Raji (cell line): ENCODE measurements around the gene INTS15.

Experiments used
- POLR2A ChIP-seq: IDR thresholded peaks from 2 replicates; pipeline ENCODE4 v1.6.1; 2011; ENCODE audit warnings: low read depth, low read length, control low read depth; ENCODE audit not compliant: insufficient read depth

Gene INTS15

DNA sequence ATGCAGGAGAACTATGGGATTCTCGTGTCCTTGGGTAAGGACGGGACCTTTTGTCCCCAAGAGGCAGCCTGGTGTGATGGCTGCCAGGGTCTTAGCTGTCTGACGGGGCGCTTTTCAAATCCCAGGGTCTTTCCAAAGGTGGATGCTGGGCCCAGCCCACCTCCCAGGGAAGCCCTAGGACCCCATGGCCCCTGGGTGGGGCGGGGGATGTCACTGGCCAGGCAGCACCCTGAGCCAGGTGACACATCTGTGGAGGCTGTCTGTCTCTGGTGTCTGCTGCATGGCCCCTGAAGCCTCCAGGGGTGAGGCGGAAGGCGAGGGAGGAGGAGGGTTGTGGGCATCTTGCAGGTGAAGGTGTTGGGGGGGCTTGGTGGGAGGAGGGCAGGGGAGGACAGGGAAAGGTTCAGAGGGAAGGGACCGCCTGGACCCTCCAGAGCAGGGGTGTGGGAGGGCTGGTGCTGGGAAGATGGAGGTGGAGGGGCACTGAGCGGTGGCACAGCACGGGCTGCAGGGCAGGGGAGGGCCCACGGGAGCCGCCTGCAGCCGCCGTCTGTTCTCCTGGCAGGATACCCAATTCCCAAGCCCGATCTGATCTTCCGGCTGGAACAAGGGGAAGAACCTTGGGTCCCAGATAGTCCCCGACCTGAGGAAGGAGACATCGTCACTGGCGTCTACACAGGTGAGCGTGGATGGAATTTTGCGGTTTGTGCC lies 54.2 kb downstream of the INTS15 start:
- no peak for TF ChIP-seq POLR2A

DNA sequence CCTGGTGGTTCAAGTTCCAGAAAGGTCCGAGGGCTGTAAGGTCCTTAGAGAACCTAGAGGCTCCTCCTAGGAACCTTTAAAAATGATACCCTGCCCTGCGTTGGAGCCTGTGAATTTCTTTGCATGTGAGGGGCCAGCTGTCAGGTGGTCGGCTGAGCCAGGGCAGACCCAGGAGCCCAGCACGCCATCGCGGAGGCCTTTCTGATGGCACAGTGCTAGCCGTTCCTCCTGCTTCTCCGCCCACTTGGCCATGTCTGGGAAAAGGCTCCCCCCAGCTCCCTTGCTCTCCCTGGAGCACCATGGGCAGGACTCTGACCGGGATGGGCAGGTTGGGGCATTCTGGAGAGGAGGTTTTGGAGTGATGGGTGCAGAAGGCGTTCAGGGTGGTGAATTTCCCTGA lies 54.9 kb downstream of the INTS15 start:
- TF ChIP-seq POLR2A, result no peak

DNA sequence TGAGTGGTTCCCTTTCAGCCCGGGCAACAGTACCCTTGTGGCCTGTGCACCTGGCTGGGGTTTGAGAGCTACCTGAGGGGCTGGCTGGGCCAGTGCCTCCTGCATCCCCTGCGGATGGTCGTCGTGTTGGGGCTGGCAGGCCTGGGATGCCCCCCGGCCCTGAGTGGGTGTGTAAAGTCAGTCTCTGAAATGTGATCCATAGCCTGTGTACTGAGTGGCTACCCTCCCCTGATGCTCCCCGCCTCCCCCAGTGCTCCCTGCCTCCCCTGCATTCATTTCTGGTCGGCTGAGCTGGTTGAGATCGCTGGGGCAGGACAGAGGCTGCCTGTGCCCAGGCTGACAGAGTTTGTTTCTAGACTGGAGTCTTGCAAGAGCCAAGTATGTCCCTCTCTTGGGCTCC lies 56.6 kb downstream of the INTS15 start:
- no peak for TF ChIP-seq POLR2A

DNA sequence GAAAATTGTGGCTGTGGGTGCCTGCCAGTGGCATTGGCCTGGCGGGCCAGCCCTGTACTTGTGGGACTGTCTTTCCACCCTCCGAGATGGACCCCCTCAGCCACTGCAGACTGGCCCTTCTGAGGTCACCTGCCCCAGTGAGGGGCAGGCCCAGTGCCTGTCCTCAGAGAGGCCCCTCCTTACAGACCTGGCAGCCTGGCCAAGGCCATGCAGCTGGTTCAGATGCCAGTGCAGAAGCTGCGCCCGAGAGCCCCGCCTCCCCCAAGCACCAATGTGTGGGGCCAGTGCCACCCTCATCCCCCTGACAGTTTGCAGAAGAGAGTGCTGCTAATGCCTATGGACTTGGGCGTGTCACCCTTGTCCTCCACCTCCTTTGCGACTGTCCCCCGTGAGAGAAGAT lies 57.3 kb downstream of the INTS15 start:
- no peak for TF ChIP-seq POLR2A

DNA sequence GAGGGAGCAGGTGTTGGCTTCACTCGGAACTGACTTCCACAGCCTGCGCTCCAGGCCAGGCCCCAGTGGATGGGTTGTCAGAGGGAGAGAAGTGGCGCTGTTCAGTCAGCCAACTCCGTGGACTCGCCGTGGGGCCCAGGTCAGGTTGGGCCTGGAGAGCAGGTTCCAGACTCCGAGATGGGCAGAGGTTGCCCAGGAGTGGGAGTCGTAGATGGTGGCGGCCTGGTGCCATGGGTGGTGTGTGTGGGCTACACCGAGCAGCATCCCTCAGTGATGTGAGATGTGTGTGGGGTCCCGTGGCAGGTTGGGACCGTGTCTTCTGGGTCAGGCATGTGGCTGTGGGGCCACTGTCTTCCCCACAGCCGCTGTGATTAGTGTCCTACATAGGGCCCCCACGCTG lies 57.7 kb downstream of the INTS15 start:
- no peak for TF ChIP-seq POLR2A

DNA sequence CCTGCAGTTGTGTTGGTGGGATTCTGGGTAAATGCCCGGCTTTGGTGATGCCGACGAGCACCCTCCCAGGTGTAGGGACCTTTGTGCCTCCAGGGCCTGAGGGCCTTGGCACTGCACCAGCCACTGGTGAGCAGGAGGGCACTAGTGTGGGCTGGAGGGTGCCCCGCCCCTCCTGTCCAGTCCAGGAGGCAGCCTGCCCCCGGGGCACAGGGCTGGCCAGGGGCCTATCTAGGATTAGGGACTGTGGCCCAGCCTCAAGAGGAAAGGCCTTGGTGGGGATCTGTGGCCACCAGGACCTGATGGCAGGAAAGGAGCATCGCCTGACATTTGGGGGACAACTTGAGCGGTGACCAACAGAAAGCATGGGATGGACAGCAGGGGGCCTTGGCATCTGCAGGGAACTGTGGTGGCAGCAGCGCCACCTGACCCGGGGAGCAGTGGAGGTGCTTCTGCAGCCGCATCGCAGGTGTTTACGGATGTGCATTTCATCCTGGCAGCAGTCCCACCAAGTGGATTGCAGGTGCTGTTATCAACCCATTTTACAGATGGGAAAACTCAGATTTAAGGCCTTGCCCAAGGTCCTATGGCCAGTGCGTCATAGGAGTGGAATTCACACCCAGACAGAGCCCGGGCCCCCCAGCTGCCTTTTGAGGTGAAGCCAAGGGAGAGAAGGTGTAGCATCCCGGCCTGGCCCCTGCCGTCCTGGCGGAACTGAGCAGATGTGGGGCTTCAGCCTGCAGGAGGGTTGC lies 58.4 kb downstream of the INTS15 start:
- TF ChIP-seq POLR2A, result no peak

GRCh38 chr7:6648815-6649104 lies 58.9 kb downstream of the INTS15 start:
- no peak for TF ChIP-seq POLR2A

DNA sequence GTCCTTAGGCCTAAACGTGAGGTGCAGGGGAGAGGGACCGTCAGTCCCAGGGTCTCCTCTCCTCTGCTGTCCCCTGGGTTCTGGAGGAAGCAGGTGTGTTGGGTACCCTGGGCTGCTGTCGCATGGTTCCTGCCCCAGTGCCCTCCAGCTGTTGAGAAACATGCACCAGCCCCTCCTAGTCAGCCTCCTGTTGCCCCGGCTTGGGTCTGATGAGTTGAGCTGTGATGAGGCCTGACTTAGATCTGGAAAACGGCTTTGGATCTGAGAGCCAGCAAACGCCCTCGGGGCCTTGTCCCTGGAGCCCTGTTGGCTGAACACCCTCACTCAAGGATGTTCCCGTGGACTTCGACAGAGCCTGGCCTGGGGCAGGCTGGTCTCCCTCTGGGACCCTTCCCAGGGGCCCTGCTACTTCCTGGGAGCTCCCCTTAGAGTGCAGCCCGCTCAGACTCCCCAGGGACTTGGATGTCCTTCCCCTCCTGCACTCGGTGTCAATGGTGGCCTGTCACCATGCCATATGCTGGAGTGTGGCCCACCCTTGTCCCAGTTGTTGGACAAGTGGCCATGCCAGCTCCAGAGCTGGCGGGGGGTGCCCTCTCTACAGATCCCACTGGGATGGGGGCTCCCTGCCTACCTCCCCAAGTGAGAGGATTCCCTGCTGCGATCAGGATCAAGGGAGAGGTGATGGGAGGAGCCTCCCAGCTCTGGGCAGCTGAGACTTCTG lies 59.6 kb downstream of the INTS15 start:
- TF ChIP-seq POLR2A, result no peak

GRCh38 chr7:6650086-6650485 lies 60.3 kb downstream of the INTS15 start:
- TF ChIP-seq POLR2A, result no peak

GRCh38 chr7:6650521-6651011 lies 60.7 kb downstream of the INTS15 start:
- no peak for TF ChIP-seq POLR2A

GRCh38 chr7:6651851-6652445 lies 62.1 kb downstream of the INTS15 start:
- TF ChIP-seq POLR2A, result no peak

DNA sequence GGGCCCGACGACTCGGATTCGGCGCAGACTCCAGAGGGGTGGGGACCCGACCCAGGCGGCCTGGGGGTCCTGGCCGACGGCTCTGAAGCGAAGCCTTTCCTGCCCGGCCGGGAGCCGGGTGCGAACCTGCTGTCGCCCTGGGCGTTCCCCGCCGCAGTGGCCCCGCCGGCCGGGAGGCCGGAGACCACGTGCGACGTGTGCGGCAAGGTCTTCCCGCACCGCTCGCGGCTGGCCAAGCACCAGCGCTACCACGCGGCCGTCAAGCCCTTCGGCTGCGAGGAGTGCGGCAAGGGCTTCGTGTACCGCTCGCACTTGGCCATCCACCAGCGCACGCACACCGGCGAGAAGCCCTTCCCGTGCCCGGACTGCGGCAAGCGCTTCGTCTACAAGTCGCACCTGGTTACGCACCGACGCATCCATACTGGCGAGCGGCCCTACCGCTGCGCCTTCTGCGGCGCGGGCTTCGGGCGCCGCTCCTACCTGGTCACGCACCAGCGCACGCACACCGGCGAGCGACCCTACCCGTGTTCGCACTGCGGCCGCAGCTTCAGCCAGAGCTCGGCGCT lies 62.7 kb downstream of the INTS15 start:
- no peak for TF ChIP-seq POLR2A

DNA sequence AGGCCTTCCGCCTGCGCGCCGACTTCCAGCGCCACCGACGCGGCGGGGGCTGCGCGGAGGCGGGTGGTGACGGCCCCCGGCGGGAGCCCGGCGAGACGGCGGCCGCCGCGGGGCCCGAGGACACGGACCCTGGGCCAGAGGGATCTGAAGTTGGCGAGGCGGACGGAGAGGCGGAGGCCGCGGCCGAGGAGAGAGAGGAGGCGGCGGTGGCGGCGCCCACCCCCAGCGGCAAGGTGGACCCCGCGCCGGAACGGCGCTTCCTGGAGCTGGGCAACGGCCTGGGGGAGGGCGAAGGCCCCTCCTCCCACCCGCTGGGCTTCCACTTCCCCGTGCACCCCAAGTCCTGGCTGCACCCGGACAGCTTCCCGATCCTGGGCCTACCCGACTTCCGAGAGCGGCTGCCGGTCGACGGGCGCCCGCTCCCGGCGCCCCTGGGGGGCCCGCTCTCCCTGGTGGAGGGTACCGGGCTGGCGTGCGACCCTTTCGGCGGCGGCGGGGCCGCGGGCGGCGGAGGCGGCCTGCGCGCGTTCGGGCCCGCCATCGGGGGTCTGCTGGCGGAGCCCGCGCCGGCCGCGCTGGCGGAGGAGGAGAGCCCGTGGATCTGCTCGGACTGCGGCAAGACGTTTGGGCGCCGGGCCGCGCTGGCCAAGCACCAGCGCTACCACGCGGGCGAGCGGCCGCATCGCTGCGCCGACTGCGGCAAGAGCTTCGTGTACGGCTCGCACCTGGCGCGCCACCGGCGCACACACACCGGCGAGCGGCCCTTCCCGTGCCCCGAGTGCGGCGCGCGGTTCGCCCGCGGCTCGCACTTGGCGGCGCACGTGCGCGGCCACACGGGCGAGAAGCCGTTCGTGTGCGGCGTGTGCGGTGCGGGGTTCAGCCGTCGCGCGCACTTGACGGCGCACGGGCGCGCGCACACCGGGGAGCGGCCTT lies 63.5 kb downstream of the INTS15 start:
- TF ChIP-seq POLR2A, result no peak

DNA sequence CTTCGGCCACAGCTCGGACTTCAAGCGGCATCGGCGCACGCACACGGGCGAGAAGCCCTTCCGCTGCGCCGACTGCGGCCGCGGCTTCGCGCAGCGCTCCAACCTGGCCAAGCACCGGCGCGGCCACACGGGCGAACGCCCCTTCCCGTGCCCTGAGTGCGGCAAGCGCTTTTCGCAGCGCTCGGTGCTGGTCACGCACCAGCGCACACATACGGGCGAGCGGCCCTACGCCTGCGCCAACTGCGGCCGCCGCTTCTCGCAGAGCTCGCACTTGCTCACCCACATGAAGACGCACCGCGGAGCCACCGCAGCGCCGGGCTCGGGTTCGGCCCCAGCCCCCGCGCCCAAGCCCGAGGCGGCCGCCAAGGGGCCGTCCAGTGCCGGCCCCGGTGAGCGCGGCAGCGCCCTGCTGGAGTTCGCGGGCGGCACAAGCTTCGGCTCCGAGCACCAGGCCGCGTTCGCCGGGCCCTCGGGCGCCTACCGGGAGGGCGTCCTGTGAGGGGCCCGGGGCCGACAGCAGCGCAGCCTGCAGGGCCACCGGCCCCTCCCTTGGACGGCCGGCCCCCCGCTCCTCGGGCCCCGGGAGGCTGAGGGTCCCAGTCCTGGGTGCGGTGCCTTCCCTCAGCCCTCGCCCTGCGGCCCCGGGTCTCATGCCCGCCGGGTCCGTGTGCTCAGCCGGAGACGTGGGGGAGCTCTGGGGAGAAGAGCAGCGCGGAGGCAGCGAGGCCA lies 64.5 kb downstream of the INTS15 start:
- no peak for TF ChIP-seq POLR2A
